Measurements from ENCODE around the gene ZP3. TPM values are rescaled to one million over a fixed set of nuclear protein-coding genes. Genes with fewer than 3 reads are reported as not detected.
"Not testable (repeated sequence)": the region's sequence is repeated elsewhere in the genome, so short reads cannot be mapped to it uniquely, and the experiment has no call there.

The ZP3 gene
- total and polyA plus RNA-seq, 7 donors, result 1.4 to 4.8 (median 2.0) TPM; not detected in 1

GRCh38 chr7:76467743-76468404 is 43.1 kb downstream of the ZP3 start:
- H3K4me1 ChIP-seq, result peaks cover 0 to 13% (median 9%) of the 10 kb centered on the region in 4 donors
- H3K27ac ChIP-seq, result peak overlapping the region in 1 of 4 donors; percentile 36
- DNase-seq; intact Hi-C loops (cut with DNase I); H3K27me3 ChIP-seq; H3K9me3 ChIP-seq; H3K4me3 ChIP-seq; H3K36me3 ChIP-seq: not testable (repeated sequence)
- 22 to 68% methylated on average over 10 of the region's 14 CpGs for WGBS, 2 donors

- intact Hi-C loops (cut with DNase I); H3K4me3 ChIP-seq; H3K9me3 ChIP-seq; DNase-seq; H3K27me3 ChIP-seq; H3K27ac ChIP-seq; H3K4me1 ChIP-seq; H3K36me3 ChIP-seq: not testable (repeated sequence)
- 85 to 89% methylated on average over 9 of the region's 10 CpGs for WGBS, 2 donors
Measured at GRCh38 chr7:76471556-76472221, 46.9 kb downstream of the ZP3 start.

- H3K4me1 ChIP-seq; H3K4me3 ChIP-seq; DNase-seq; H3K27me3 ChIP-seq; H3K27ac ChIP-seq; intact Hi-C loops (cut with DNase I); H3K36me3 ChIP-seq; H3K9me3 ChIP-seq: not testable (repeated sequence)
- WGBS, 2 donors, result 91 to 96% methylated on average over 2 to 3 of the region's 6 CpGs
Measured at GRCh38 chr7:76473097-76473496, 48.3 kb downstream of the ZP3 start.

GRCh38 chr7:76476280-76476679 is 51.5 kb downstream of the ZP3 start:
- 89 to 91% methylated on average over 6 of the region's 11 CpGs for WGBS, 2 donors

DNA sequence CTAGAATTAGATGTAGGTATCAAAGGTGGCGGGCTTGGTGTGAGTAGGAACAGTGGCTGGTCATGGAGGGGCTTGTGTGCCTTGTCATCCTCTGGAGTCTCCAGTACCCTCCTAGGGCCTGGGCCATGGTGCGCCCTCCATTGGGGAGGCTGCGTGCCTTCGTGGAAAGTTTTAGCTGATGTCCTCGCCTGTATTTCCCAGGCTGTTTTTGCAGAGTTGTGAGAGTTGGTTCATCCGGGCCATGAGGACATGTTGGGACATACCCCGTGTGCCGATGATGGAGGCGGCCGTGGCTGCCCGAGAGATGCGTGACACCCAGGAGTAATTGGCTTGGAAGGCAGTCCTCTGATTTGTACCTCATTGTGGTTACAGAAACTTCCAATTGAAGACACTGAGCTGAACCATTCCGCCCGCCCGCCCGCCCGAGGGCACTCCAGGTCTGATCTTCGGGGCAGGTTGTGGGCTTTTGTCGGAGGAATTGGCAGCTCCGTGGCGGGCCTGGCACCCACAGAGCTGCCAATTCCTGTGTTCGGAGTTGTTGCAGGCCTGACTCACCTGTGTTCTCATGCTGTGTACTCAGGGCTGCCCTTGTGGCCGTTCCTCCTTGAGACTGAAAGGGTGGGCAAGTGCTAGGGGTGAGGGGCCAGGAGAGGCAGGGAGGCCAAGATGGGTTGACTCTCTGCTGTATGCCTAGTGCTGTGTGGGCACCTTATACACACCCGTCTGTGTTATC is 52.2 kb downstream of the ZP3 start:
- H3K4me1 ChIP-seq; H3K4me3 ChIP-seq; H3K27ac ChIP-seq; DNase-seq; H3K27me3 ChIP-seq; intact Hi-C loops (cut with DNase I); H3K9me3 ChIP-seq: not testable (repeated sequence)
- H3K36me3 ChIP-seq, result peaks cover 0 to 12% (median 0%) of the 10 kb centered on the region in 4 donors
- 92 to 94% methylated on average over 23 of the region's 24 CpGs for WGBS, 2 donors

More at GRCh38 chr7:76476280-76476679, 51.5 kb downstream of the ZP3 start:
- H3K9me3 ChIP-seq; H3K4me3 ChIP-seq; H3K27me3 ChIP-seq; H3K27ac ChIP-seq; DNase-seq; intact Hi-C loops (cut with DNase I); H3K4me1 ChIP-seq; H3K36me3 ChIP-seq: not testable (repeated sequence)

GRCh38 chr7:76479628-76480027 is 54.9 kb downstream of the ZP3 start:
- DNase-seq; H3K4me1 ChIP-seq; H3K27me3 ChIP-seq; H3K9me3 ChIP-seq; H3K4me3 ChIP-seq; H3K27ac ChIP-seq; intact Hi-C loops (cut with DNase I): not testable (repeated sequence)
- 87 to 90% methylated on average over 10 of the region's 11 CpGs for WGBS, 2 donors
- peaks cover 0 to 30% (median 0%) of the 10 kb centered on the region in 4 donors for H3K36me3 ChIP-seq

GRCh38 chr7:76480403-76481253 is 55.9 kb downstream of the ZP3 start:
- WGBS, 2 donors, result 89 to 92% methylated on average over 28 of the region's 29 CpGs
- H3K4me3 ChIP-seq; H3K9me3 ChIP-seq; H3K27ac ChIP-seq; H3K4me1 ChIP-seq; H3K27me3 ChIP-seq; intact Hi-C loops (cut with DNase I); DNase-seq: not testable (repeated sequence)
- peaks cover 0 to 30% (median 0%) of the 10 kb centered on the region in 4 donors for H3K36me3 ChIP-seq

- H3K27me3 ChIP-seq; H3K4me3 ChIP-seq; H3K4me1 ChIP-seq; H3K27ac ChIP-seq; intact Hi-C loops (cut with DNase I); H3K9me3 ChIP-seq: not testable (repeated sequence)
- peak; percentile 59 for DNase-seq
- 97% methylated on average over 24 of the region's 24 CpGs for WGBS, 2 donors
- H3K36me3 ChIP-seq, result peaks cover 0 to 30% (median 0%) of the 10 kb centered on the region in 4 donors
Measured at GRCh38 chr7:76482660-76483059, 57.9 kb downstream of the ZP3 start.

DNA sequence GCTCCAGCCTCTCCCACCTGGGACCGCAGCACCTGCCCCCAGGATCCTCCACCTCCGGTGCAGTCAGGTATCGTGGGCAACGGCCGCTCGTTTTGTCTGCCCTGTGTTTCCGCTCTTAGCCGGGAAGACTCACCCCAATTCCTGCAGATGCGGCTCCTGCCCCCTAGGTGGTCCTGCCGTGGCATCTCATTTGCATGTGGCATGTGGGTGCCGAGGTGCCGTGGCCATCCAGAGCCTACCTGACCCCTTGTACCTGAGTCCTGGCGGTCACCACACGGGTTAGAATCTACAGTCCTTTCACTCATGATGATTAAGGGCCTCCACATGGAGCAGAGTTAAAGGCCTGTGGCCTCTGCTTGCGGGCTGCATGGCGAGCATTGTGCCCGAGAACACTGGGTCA is 58.3 kb downstream of the ZP3 start:
- H3K27me3 ChIP-seq; H3K9me3 ChIP-seq; H3K4me1 ChIP-seq; H3K27ac ChIP-seq; DNase-seq; H3K4me3 ChIP-seq; intact Hi-C loops (cut with DNase I): not testable (repeated sequence)
- WGBS, 2 donors, result 90 to 94% methylated on average over 17 of the region's 17 CpGs
- H3K36me3 ChIP-seq, result peaks cover 0 to 30% (median 0%) of the 10 kb centered on the region in 4 donors

- WGBS, 2 donors, result 91 to 93% methylated on average over 8 of the region's 12 CpGs
- peak; percentile 32 for DNase-seq
- H3K9me3 ChIP-seq; H3K27me3 ChIP-seq; H3K27ac ChIP-seq; intact Hi-C loops (cut with DNase I); H3K4me1 ChIP-seq; H3K4me3 ChIP-seq: not testable (repeated sequence)
- H3K36me3 ChIP-seq, result peaks cover 0 to 30% (median 0%) of the 10 kb centered on the region in 4 donors
Measured at GRCh38 chr7:76484456-76484855, 59.7 kb downstream of the ZP3 start.

DNA sequence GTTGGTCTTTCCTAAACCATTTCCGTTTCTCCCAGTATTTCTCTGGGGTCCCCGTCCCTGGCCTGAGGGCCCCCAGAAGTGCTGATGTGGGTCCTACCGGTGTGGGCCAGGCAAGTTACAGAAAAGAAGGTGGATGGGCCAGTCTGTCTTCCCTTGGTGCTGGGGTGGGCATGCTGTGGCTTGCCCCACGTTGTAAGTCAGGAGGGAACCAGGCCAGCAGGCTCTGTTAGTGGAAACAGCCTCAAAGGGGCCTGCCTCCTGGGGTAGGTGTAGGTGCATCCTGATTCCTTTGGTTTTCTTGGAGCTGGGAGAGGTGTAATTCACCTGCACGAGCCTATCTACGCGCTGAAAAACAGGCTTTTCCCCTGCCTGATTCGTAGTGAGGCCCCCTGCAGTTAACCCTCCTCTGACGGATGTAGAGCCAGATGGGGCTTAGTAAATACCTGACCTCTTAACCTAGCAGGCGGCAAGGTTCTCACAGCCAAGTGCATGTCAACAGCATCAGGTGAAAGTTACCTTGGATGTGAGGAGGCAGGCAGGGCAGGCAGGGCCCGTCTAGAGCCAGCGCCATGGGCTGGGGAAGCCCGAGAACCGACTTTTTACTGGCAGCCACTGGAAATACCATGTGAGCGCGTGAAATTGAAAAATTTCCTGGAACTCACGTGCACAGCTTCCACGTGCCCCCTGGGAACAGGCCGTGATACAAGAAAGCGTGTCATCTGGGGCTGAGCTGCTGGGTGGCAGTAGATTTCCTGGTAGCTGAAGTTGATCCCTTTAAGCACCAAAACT is 61.3 kb downstream of the ZP3 start:
- peak; percentile 25 for DNase-seq
- H3K27me3 ChIP-seq; H3K27ac ChIP-seq; H3K9me3 ChIP-seq; H3K4me3 ChIP-seq; intact Hi-C loops (cut with DNase I); H3K4me1 ChIP-seq: not testable (repeated sequence)
- peaks cover 0 to 23% (median 0%) of the 10 kb centered on the region in 4 donors for H3K36me3 ChIP-seq
- WGBS, 2 donors, result 67 to 72% methylated on average over 5 to 6 of the region's 20 CpGs
